ENCODE measurements around the gene PRKAG3.
"Not testable (repeated sequence)": the region's sequence is repeated elsewhere in the genome, so short reads cannot be mapped to it uniquely, and the experiment has no call there.

The PRKAG3 gene

DNA sequence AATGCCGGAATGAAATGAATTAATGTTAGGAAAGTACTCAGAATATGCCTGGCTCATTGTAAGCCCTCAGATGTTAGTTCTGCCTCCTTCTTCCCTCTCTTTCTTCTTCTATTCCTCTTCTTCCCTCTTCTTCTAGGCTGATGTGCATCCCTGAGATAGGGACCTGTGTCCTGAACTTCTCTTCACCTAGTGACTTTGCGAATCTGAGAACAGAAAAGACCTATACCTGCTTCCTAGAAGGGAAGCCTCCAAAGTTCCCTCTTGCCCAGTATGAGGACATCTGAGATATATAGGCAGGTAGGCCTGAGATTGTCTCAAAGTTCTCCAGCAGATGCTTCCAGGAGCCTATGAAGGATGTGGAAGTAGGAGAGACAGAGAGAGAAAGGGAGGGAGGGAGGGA is 57.7 kb downstream of the PRKAG3 start:
- H3K4me1 ChIP-seq (ENCODE audit: control insufficient read depth, low read depth, low read length) = no peaks in the 10 kb centered on the region
- no peak overlapping the region for H2BK120ac ChIP-seq (ENCODE audit: low read depth, low read length)
- H3K56ac ChIP-seq (ENCODE audit: low read length) = no peak overlapping the region
- no peak overlapping the region for H3K4me2 ChIP-seq (ENCODE audit: low read length)
- no peaks in the 10 kb centered on the region for H3K79me1 ChIP-seq (ENCODE audit: low read length)
- H3K27ac ChIP-seq (ENCODE audit: low read depth, low read length) = no peak overlapping the region
- no peak overlapping the region for H3K4ac ChIP-seq (ENCODE audit: low read depth, low read length)
- H4K5ac ChIP-seq (ENCODE audit: low read length) = no peak overlapping the region
- no peak overlapping the region for H3K23ac ChIP-seq (ENCODE audit: low read length)
- H3K36me3 ChIP-seq (ENCODE audit: control insufficient read depth, insufficient read depth, low read length) = no peaks in the 10 kb centered on the region
- no peak overlapping the region for H3K4me3 ChIP-seq (ENCODE audit: low read length)
- H2AK5ac ChIP-seq (ENCODE audit: low read length) = no peak overlapping the region
- no peak overlapping the region for H3K9ac ChIP-seq (ENCODE audit: low read length)
- H3K18ac ChIP-seq (ENCODE audit: low read length) = no peak overlapping the region
- no peak for DNase-seq
- no peak overlapping the region for H4K8ac ChIP-seq (ENCODE audit: low read depth, low read length)
- no CpG with 5 or more reads among the region's 2 CpGs for WGBS (ENCODE audit: extremely low coverage, insufficient coverage, low lambda C conversion rate)
- no peaks in the 10 kb centered on the region for H3K79me2 ChIP-seq (ENCODE audit: control insufficient read depth, insufficient read depth, low read length)
- no peak overlapping the region for H2BK5ac ChIP-seq (ENCODE audit: low read length)
- no peak overlapping the region for H2BK15ac ChIP-seq (replicated peaks; ENCODE audit: low read depth)
- no peaks in the 10 kb centered on the region for H3K27me3 ChIP-seq (ENCODE audit: insufficient read depth, low read length, poor library complexity)

DNA sequence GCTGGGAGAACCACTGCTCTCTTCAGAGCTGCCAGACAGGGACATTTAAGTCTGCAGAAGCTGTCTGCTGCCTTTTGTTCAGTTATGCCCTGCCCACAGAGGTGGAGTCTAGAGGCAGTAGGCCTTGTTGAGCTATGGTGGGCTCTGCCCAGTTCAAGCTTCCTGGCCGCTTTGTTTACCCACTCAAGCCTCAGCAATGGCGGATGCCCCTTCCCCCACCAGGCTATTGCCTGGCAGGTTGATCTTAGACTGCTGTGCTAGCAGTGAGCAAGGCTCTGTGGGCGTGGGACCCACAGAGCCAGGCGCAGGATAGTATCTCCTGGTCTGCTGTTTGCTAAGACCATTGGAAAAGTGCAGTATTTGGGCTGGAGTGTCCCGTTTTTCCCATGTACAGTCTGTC is 58.8 kb downstream of the PRKAG3 start:
- H3K4me3 ChIP-seq (ENCODE audit: low read length); H2BK120ac ChIP-seq (ENCODE audit: low read depth, low read length); H3K56ac ChIP-seq (ENCODE audit: low read length); H3K4ac ChIP-seq (ENCODE audit: low read depth, low read length); H2BK15ac ChIP-seq (replicated peaks; ENCODE audit: low read depth); H2BK5ac ChIP-seq (ENCODE audit: low read length); H3K27me3 ChIP-seq (ENCODE audit: insufficient read depth, low read length, poor library complexity); DNase-seq; H3K4me1 ChIP-seq (ENCODE audit: control insufficient read depth, low read depth, low read length); H2AK5ac ChIP-seq (ENCODE audit: low read length); H3K79me1 ChIP-seq (ENCODE audit: low read length); H3K27ac ChIP-seq (ENCODE audit: low read depth, low read length); H4K5ac ChIP-seq (ENCODE audit: low read length); H4K8ac ChIP-seq (ENCODE audit: low read depth, low read length); H3K9ac ChIP-seq (ENCODE audit: low read length); H3K23ac ChIP-seq (ENCODE audit: low read length); H3K18ac ChIP-seq (ENCODE audit: low read length); H3K36me3 ChIP-seq (ENCODE audit: control insufficient read depth, insufficient read depth, low read length); H3K79me2 ChIP-seq (ENCODE audit: control insufficient read depth, insufficient read depth, low read length); H3K4me2 ChIP-seq (ENCODE audit: low read length): not testable (repeated sequence)
- no CpG with 5 or more reads among the region's 5 CpGs for WGBS (ENCODE audit: extremely low coverage, insufficient coverage, low lambda C conversion rate)

Data from mesendoderm (in vitro differentiated cells).